ENCODE data around the gene KIDINS220. TPM values are rescaled to one million over a fixed set of nuclear protein-coding genes. Genes with fewer than 3 reads are reported as not detected.
A peak's percentile ranks its signal among the peaks of the same experiment; 100 is the strongest.

Gene KIDINS220
- total and polyA plus RNA-seq, 9 of the 15 experiments (the other 6 are each of a cell fraction or from before 2014, with no cell fraction given): 15.2 to 48.0 (median 34.4) TPM

DNA sequence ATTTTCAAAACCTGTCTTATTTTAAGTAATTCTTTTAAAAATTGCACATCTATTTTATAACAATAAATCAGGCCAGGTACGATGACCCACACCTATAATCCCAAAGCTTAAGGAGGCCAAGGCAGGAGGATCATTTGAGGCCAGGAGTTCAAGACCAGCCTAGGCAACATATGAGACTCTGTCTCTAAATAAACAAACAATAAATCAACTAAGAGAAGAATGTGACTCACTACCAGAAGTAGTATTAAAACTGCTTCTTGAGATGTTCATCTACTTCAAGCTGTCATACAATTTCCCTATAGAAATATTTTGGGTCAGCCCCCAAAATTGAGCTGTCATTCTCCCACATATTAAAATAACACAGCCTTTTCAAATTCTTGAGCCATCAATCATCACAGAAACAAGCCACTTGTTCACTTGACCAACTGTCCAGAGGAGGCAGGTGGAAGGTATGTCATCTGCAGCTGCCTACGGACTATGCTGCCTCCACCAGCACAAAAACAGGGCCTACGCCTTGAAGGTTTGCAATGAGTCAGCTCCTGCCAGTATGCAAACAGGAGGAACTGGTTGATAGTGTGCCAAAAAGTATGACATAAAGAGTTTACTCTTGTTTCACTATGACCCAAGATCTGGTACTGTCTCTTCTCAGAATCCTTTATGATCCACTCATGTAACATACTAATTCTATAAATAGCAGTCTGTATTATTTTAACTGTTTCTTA is 33.6 kb downstream of the KIDINS220 start (continued):
- TF ChIP-seq, protein P1, sequence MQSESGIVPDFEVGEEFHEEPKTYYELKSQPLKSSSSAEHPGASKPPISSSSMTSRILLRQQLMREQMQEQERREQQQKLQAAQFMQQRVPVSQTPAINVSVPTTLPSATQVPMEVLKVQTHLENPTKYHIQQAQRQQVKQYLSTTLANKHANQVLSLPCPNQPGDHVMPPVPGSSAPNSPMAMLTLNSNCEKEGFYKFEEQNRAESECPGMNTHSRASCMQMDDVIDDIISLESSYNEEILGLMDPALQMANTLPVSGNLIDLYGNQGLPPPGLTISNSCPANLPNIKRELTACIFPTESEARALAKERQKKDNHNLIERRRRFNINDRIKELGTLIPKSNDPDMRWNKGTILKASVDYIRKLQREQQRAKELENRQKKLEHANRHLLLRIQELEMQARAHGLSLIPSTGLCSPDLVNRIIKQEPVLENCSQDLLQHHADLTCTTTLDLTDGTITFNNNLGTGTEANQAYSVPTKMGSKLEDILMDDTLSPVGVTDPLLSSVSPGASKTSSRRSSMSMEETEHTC (IDR thresholded peaks at IDR 0.05): no peak
- TF ChIP-seq SRSF7 (optimal IDR thresholded peaks at IDR 0.05; ENCODE audit: low read depth, low read length): no peak
- no peak for TF ChIP-seq ZFP1 (CRISPR knock-in tag; IDR thresholded peaks at IDR 0.05)
- no peak for TF ChIP-seq SREBF2 (CRISPR knock-in tag; IDR thresholded peaks at IDR 0.05)
- TF ChIP-seq, protein P2, sequence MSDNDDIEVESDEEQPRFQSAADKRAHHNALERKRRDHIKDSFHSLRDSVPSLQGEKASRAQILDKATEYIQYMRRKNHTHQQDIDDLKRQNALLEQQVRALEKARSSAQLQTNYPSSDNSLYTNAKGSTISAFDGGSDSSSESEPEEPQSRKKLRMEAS (CRISPR knock-in tag; IDR thresholded peaks at IDR 0.05): peak; percentile 55
- TF ChIP-seq FOXA1 (IDR thresholded peaks at IDR 0.05; ENCODE audit: borderline replicate concordance): no peak
- peak; percentile 61; the same call in 1 of the 2 replicates for TF ChIP-seq SPI1 (IDR thresholded peaks at IDR 0.05; ENCODE audit: borderline replicate concordance, low read depth, low read length)
- no peak for TF ChIP-seq ZNF253 (CRISPR knock-in tag; conservative IDR thresholded peaks at IDR 0.05)
- TF ChIP-seq, protein P3, sequence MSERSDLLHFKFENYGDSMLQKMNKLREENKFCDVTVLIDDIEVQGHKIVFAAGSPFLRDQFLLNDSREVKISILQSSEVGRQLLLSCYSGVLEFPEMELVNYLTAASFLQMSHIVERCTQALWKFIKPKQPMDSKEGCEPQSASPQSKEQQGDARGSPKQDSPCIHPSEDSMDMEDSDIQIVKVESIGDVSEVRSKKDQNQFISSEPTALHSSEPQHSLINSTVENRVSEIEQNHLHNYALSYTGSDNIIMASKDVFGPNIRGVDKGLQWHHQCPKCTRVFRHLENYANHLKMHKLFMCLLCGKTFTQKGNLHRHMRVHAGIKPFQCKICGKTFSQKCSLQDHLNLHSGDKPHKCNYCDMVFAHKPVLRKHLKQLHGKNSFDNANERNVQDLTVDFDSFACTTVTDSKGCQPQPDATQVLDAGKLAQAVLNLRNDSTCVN (CRISPR knock-in tag; IDR thresholded peaks at IDR 0.05): no peak
- TF ChIP-seq, protein P4, sequence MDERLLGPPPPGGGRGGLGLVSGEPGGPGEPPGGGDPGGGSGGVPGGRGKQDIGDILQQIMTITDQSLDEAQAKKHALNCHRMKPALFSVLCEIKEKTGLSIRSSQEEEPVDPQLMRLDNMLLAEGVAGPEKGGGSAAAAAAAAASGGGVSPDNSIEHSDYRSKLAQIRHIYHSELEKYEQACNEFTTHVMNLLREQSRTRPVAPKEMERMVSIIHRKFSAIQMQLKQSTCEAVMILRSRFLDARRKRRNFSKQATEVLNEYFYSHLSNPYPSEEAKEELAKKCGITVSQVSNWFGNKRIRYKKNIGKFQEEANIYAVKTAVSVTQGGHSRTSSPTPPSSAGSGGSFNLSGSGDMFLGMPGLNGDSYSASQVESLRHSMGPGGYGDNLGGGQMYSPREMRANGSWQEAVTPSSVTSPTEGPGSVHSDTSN (CRISPR knock-in tag; IDR thresholded peaks at IDR 0.05; ENCODE audit: low read depth): no peak
- TF ChIP-seq, protein P4 (tag; conservative IDR thresholded peaks at IDR 0.05; ENCODE audit: low read depth): peak; percentile 89
- no peak for TF ChIP-seq ZC3H8 (IDR thresholded peaks at IDR 0.05)
- no peak for TF ChIP-seq BCOR (IDR thresholded peaks at IDR 0.05)
- TF ChIP-seq SIN3A (IDR thresholded peaks at IDR 0.05; ENCODE audit: borderline replicate concordance in 2 of 2, control insufficient read depth in 1 of 2, low read depth in 2 of 2, low read length in 2 of 2): no peak

All from K562 (cell line).